HL-60 (cell line): Measurements from ENCODE around the gene FMO1.

ENCODE experiments used
- DNase-seq, 2 experiments: peaks; one replicate each; pipeline ENCODE4 v3.0.0-alpha.2; 2010 to 2020; ENCODE audit warnings: low read depth in 1 of 2, low spot score in 1 of 2
- H3K27ac ChIP-seq: fragments of 250-450 bp; sonication (Bioruptor Pico); replicated peaks from 2 replicates; pipeline ENCODE4 v1.5.1; 2020; ENCODE audit warnings: mild to moderate bottlenecking, moderate library complexity
- H3K27me3 ChIP-seq: fragments of 250-450 bp; sonication (Bioruptor Pico); 2 replicates; pipeline ENCODE4 v1.5.1; 2021; ENCODE audit warnings: mild to moderate bottlenecking, moderate library complexity; ENCODE audit not compliant: insufficient read depth, poor library complexity, severe bottlenecking
- H3K4me3 ChIP-seq: replicated peaks from 2 replicates; pipeline ENCODE4 v1.5.1; 2011; ENCODE audit warnings: mild to moderate bottlenecking, control low read depth, low read length; ENCODE audit not compliant: insufficient read depth
- CTCF ChIP-seq: IDR thresholded peaks from one replicate; pipeline ENCODE4 v1.5.1; 2011; ENCODE audit warnings: low read length, control low read depth, inconsistent platforms; ENCODE audit not compliant: insufficient read depth
- GABPA ChIP-seq: IDR thresholded peaks from 2 replicates; pipeline ENCODE4 v1.6.1; 2012; ENCODE audit warnings: low read depth
- POLR2AphosphoS5 ChIP-seq: IDR thresholded peaks from 2 replicates; pipeline ENCODE4 v1.6.1; 2012; ENCODE audit warnings: low read depth
- REST ChIP-seq: IDR thresholded peaks from 2 replicates; pipeline ENCODE4 v1.6.1; 2012; ENCODE audit warnings: low read depth; ENCODE audit not compliant: insufficient replicate concordance
- SPI1 ChIP-seq: IDR thresholded peaks from 2 replicates; pipeline ENCODE4 v1.6.1; 2012; ENCODE audit warnings: low read depth, mild to moderate bottlenecking, borderline replicate concordance
- long read RNA-seq: library from polyadenylated mRNA; unstranded; transcript quantifications from one replicate; pipeline ENCODE4 v2.0.0, GENCODE V29; 2020

The FMO1 gene
- long read RNA-seq: 0 reads

- no peak for DNase-seq
- Histone ChIP-seq H3K4me3 (no peak within 1 kb of the TSS), H3K27ac (no peak within 1 kb of the TSS), H3K27me3 (no peaks in the 10 kb centered on the region)
- TF ChIP-seq REST: no peak
Observed at GRCh38 chr1:171248302-171248701, at the start of gene FMO1. Gene FMO1 (plus strand): TSS chr1:171248494. CDS start chr1:171258088, 9,594 bp downstream.

GRCh38 chr1:171204296-171204695 lies 44.0 kb upstream of the FMO1 start:
- Histone ChIP-seq H3K27me3 (peaks cover 5% of the 10 kb centered on the region), H3K4me3 (no peak overlapping the region), H3K27ac (no peak overlapping the region)
- TF ChIP-seq CTCF (no peak), POLR2AphosphoS5 (no peak), REST (no peak), SPI1 (no peak)
- no peak for DNase-seq

GRCh38 chr1:171206204-171206977 lies 41.9 kb upstream of the FMO1 start:
- peaks cover 5% of the 10 kb centered on the region for H3K27me3 ChIP-seq

More at GRCh38 chr1:171206204-171206977, 41.9 kb upstream of the FMO1 start:
- TF ChIP-seq REST (no peak), SPI1 (no peak), GABPA (no peak), POLR2AphosphoS5 (no peak), CTCF (no peak)
- no peak for DNase-seq
- Histone ChIP-seq H3K4me3 (no peak overlapping the region), H3K27ac (no peak overlapping the region)
